ENCODE measurements around the gene BCL6. TPM values are rescaled to one million over a fixed set of nuclear protein-coding genes. Genes with fewer than 3 reads are reported as not detected.

BCL6 gene
- total RNA-seq, 1 donor from 2014 or later, result 2.5 TPM

DNA sequence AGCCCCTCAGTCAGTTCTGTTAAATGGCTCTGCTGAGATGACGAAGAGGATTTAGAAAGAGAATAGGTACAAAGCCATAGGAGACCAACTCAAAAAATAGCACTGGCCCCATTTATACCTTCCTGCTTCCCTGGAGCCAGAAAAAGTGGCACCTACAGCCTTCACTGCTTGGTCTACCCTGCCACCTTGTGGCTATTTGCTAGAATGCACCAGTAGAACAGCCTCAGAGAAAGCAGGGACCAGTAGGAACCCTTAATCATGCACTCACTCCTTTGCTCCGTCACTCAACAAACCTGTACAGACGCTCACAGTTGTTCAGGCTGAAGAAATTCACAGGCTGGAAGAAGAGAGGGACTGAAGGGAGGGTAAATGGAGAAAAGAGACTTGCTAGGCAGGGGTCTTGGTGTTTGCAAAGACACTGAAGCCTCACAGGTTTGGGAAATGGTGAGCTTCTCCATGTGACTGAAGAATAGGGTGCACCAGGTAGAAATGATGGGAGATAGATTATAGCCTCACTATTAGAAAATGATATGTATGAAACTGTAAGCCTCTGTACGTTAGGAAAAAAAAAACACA is 30.8 kb downstream of the BCL6 start:
- Mint-ChIP-seq H3K27me3 (ENCODE audit: unreplicated experiment) (peaks cover 4% of the 10 kb centered on the region), H3K9me3 (ENCODE audit: unreplicated experiment) (no peaks in the 10 kb centered on the region), H3K4me1 (ENCODE audit: low read depth, unreplicated experiment) (no peaks in the 10 kb centered on the region), H3K4me3 (ENCODE audit: unreplicated experiment) (no peak overlapping the region), H3K27ac (ENCODE audit: unreplicated experiment) (no peak overlapping the region), H3K36me3 (ENCODE audit: unreplicated experiment) (no peaks in the 10 kb centered on the region)
- TF ChIP-seq, protein P1, sequence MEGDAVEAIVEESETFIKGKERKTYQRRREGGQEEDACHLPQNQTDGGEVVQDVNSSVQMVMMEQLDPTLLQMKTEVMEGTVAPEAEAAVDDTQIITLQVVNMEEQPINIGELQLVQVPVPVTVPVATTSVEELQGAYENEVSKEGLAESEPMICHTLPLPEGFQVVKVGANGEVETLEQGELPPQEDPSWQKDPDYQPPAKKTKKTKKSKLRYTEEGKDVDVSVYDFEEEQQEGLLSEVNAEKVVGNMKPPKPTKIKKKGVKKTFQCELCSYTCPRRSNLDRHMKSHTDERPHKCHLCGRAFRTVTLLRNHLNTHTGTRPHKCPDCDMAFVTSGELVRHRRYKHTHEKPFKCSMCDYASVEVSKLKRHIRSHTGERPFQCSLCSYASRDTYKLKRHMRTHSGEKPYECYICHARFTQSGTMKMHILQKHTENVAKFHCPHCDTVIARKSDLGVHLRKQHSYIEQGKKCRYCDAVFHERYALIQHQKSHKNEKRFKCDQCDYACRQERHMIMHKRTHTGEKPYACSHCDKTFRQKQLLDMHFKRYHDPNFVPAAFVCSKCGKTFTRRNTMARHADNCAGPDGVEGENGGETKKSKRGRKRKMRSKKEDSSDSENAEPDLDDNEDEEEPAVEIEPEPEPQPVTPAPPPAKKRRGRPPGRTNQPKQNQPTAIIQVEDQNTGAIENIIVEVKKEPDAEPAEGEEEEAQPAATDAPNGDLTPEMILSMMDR (IDR thresholded peaks at IDR 0.05; ENCODE audit: partially characterized antibody, unreplicated experiment), result peak; percentile 86
- DNase-seq, result peak; percentile 76

DNA sequence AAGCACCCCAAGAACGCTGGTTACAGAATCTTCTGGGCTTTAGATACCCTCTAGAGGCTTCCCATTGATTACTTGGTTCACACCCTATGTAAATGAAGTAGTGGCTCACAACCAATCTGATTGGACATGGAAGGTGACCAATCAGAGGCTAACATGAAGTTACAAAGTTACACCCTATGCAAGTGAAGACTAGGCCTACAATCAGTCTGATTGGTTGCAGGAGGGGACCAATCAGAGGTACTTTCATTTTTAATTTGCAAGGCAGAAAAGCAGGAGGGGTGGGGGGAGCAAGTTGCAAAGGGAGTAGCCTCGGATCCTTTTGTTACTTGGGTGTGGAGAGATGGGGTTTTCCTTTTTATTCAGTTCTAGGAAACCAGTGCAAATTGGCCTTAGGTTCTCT is 31.8 kb downstream of the BCL6 start:
- no peak for DNase-seq
- no peaks in the 10 kb centered on the region for H3K9me3 Mint-ChIP-seq (ENCODE audit: unreplicated experiment)
- H3K36me3 Mint-ChIP-seq (ENCODE audit: unreplicated experiment), result no peaks in the 10 kb centered on the region
- no peaks in the 10 kb centered on the region for H3K4me1 Mint-ChIP-seq (ENCODE audit: low read depth, unreplicated experiment)
- H3K27me3 Mint-ChIP-seq (ENCODE audit: unreplicated experiment), result peaks cover 2% of the 10 kb centered on the region
- TF ChIP-seq, protein P1 (IDR thresholded peaks at IDR 0.05; ENCODE audit: partially characterized antibody, unreplicated experiment), result no peak
- no peak overlapping the region for H3K4me3 Mint-ChIP-seq (ENCODE audit: unreplicated experiment)
- H3K27ac Mint-ChIP-seq (ENCODE audit: unreplicated experiment), result no peak overlapping the region

DNA sequence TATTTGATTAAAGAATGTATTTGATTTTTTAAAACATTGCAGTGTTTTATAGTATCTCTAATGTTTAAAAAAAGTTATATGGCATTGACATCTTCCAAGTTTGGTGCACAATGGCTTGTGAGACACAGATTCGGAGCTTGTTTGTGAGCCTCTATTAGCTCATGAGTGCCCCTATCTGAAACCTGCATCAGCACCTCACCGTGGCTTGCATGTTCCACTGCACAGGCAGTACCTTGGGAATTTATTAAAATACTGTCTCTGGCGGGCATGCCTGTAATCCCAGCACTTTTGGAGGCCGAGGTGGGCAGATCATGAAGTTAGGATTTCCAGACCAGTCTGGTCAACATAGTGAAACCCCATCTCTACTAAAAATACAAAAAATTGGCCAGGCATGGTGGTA is 36.1 kb downstream of the BCL6 start:
- H3K27me3 Mint-ChIP-seq (ENCODE audit: unreplicated experiment), result peaks cover 2% of the 10 kb centered on the region
- H3K36me3 Mint-ChIP-seq (ENCODE audit: unreplicated experiment), result no peaks in the 10 kb centered on the region
- TF ChIP-seq, protein P1 (IDR thresholded peaks at IDR 0.05; ENCODE audit: partially characterized antibody, unreplicated experiment), result no peak
- H3K4me1 Mint-ChIP-seq (ENCODE audit: low read depth, unreplicated experiment), result no peaks in the 10 kb centered on the region
- H3K4me3 Mint-ChIP-seq (ENCODE audit: unreplicated experiment), result no peak overlapping the region
- DNase-seq, result no peak
- H3K9me3 Mint-ChIP-seq (ENCODE audit: unreplicated experiment), result peaks cover 1% of the 10 kb centered on the region
- no peak overlapping the region for H3K27ac Mint-ChIP-seq (ENCODE audit: unreplicated experiment)

DNA sequence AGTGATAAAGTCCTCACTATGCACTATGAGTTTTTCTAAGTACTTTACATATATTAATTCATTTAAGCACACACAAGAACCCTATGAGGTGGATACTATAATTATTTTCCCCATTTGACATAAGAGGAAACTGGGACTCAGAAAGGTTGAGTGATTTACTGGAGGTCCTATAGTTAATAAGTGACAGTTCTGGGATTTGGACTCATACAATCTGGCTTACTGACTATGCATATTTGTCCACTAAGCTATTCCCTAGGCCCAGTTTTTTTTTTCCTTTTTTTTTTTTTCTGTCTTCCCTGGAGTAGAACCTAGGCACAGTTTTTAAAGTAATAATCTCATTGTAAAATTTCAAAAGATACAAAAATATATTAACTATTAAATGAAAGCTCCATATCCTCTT is 36.6 kb downstream of the BCL6 start:
- no peaks in the 10 kb centered on the region for H3K27me3 Mint-ChIP-seq (ENCODE audit: unreplicated experiment)
- TF ChIP-seq, protein P1 (IDR thresholded peaks at IDR 0.05; ENCODE audit: partially characterized antibody, unreplicated experiment), result no peak
- peaks cover 1% of the 10 kb centered on the region for H3K9me3 Mint-ChIP-seq (ENCODE audit: unreplicated experiment)
- no peaks in the 10 kb centered on the region for H3K36me3 Mint-ChIP-seq (ENCODE audit: unreplicated experiment)
- H3K4me1 Mint-ChIP-seq (ENCODE audit: low read depth, unreplicated experiment), result no peaks in the 10 kb centered on the region
- no peak overlapping the region for H3K4me3 Mint-ChIP-seq (ENCODE audit: unreplicated experiment)
- H3K27ac Mint-ChIP-seq (ENCODE audit: unreplicated experiment), result no peak overlapping the region
- DNase-seq, result no peak

DNA sequence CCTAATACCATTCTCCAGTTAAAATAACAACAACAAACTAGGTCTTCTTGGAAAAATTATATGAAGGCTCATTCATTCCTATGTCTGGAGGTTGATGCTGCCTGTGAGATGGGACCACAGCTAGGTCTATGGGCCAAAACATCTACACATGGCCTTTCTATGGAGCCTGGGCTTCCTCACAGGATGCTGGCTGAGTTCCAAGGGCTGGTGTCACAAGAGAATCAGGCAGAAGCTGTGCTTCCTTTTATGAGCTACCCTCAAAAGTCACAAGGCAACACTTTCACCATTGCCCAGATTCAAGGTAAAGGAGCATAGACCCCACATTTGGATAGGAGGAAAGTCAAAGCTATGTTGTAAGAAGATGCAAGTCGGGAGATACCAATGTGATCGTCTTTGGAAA is 38.3 kb downstream of the BCL6 start:
- Mint-ChIP-seq H3K27ac (ENCODE audit: unreplicated experiment) (no peak overlapping the region), H3K36me3 (ENCODE audit: unreplicated experiment) (no peaks in the 10 kb centered on the region), H3K27me3 (ENCODE audit: unreplicated experiment) (no peaks in the 10 kb centered on the region), H3K4me3 (ENCODE audit: unreplicated experiment) (no peak overlapping the region), H3K9me3 (ENCODE audit: unreplicated experiment) (peaks cover 1% of the 10 kb centered on the region), H3K4me1 (ENCODE audit: low read depth, unreplicated experiment) (no peaks in the 10 kb centered on the region)
- no peak for DNase-seq
- TF ChIP-seq, protein P1 (IDR thresholded peaks at IDR 0.05; ENCODE audit: partially characterized antibody, unreplicated experiment), result no peak
